Mesothelial cell of epicardium (in vitro differentiated cells): ENCODE results near the gene NFATC2. TPM values are rescaled to one million over a fixed set of nuclear protein-coding genes. Genes with fewer than 3 reads are reported as not detected.

Experiments used
- DNase-seq, 2 experiments: peaks; one replicate each; pipeline ENCODE4 v3.0.0; 2021; ENCODE audit warnings: low spot score in 2 of 2; ENCODE audit not compliant: unreplicated experiment in 2 of 2
- H3K27ac Mint-ChIP-seq: 2 replicates; pipeline ENCODE4 v1.8.0; 2021; ENCODE audit warnings: mixed read lengths
- H3K27me3 Mint-ChIP-seq: 2 replicates; pipeline ENCODE4 v1.8.0; 2021; ENCODE audit warnings: low read depth, mixed read lengths
- H3K36me3 Mint-ChIP-seq: 2 replicates; pipeline ENCODE4 v1.8.0; 2021; ENCODE audit warnings: mixed read lengths
- H3K4me1 Mint-ChIP-seq: 2 replicates; pipeline ENCODE4 v1.8.0; 2021; ENCODE audit warnings: mixed read lengths
- H3K4me3 Mint-ChIP-seq: 2 replicates; pipeline ENCODE4 v1.8.0; 2021; ENCODE audit warnings: mild to moderate bottlenecking, moderate library complexity, mixed read lengths
- H3K9me3 Mint-ChIP-seq: 2 replicates; pipeline ENCODE4 v1.8.0; 2021; ENCODE audit warnings: mixed read lengths
- CTCF ChIP-seq: fragments of 200-600 bp; sonication (generic); IDR thresholded peaks from one replicate; pipeline ENCODE4 v1.5.0; 2021; ENCODE audit warnings: antibody characterized with exemption; ENCODE audit not compliant: unreplicated experiment
- total RNA-seq: library from RNA; stranded (reverse); gene quantifications from 3 replicates; pipeline ENCODE4 v1.2.1, GENCODE V29; 2021

The NFATC2 gene
- total RNA-seq, 1 donor from 2014 or later, result 14.0 TPM

GRCh38 chr20:51516855-51517254, 25.7 kb downstream of the NFATC2 start:
- Mint-ChIP-seq H3K27me3 (no peaks in the 10 kb centered on the region), H3K27ac (no peak overlapping the region), H3K4me1 (peaks cover 12% of the 10 kb centered on the region), H3K9me3 (no peaks in the 10 kb centered on the region), H3K4me3 (no peak overlapping the region), H3K36me3 (peaks cover 34% of the 10 kb centered on the region)
- TF ChIP-seq CTCF, result no peak
- DNase-seq, result no peak

GRCh38 chr20:51514836-51515235, 27.7 kb downstream of the NFATC2 start:
- Mint-ChIP-seq H3K4me3 (no peak overlapping the region), H3K9me3 (no peaks in the 10 kb centered on the region), H3K27ac (no peak overlapping the region), H3K27me3 (no peaks in the 10 kb centered on the region), H3K4me1 (peaks cover 26% of the 10 kb centered on the region), H3K36me3 (peaks cover 34% of the 10 kb centered on the region)
- no peak for TF ChIP-seq CTCF
- no peak for DNase-seq

GRCh38 chr20:51514249-51514648, 28.3 kb downstream of the NFATC2 start:
- Mint-ChIP-seq H3K27me3 (no peaks in the 10 kb centered on the region), H3K4me1 (peaks cover 32% of the 10 kb centered on the region), H3K9me3 (no peaks in the 10 kb centered on the region), H3K4me3 (no peak overlapping the region), H3K36me3 (peaks cover 34% of the 10 kb centered on the region), H3K27ac (no peak overlapping the region)
- DNase-seq, result no peak
- TF ChIP-seq CTCF, result no peak

- no peaks in the 10 kb centered on the region for H3K27me3 Mint-ChIP-seq
- no peak for DNase-seq
- TF ChIP-seq CTCF, result no peak
- H3K36me3 Mint-ChIP-seq, result peaks cover 34% of the 10 kb centered on the region
- H3K4me1 Mint-ChIP-seq, result peaks cover 39% of the 10 kb centered on the region
- H3K27ac Mint-ChIP-seq, result no peak overlapping the region
- H3K9me3 Mint-ChIP-seq, result no peaks in the 10 kb centered on the region
- H3K4me3 Mint-ChIP-seq, result no peak overlapping the region
Observed at GRCh38 chr20:51513545-51513944, 29.0 kb downstream of the NFATC2 start.

GRCh38 chr20:51512645-51513044, 29.9 kb downstream of the NFATC2 start:
- peaks cover 27% of the 10 kb centered on the region for H3K36me3 Mint-ChIP-seq
- no peak overlapping the region for H3K4me3 Mint-ChIP-seq
- H3K27ac Mint-ChIP-seq, result peak overlapping the region; percentile 79
- no peak for TF ChIP-seq CTCF
- DNase-seq, result no peak
- H3K4me1 Mint-ChIP-seq, result peaks cover 48% of the 10 kb centered on the region
- H3K27me3 Mint-ChIP-seq, result no peaks in the 10 kb centered on the region
- no peaks in the 10 kb centered on the region for H3K9me3 Mint-ChIP-seq

GRCh38 chr20:51511861-51512619, 30.5 kb downstream of the NFATC2 start:
- TF ChIP-seq CTCF, result no peak
- Mint-ChIP-seq H3K9me3 (no peaks in the 10 kb centered on the region), H3K4me3 (no peak overlapping the region), H3K27me3 (no peaks in the 10 kb centered on the region), H3K36me3 (peaks cover 24% of the 10 kb centered on the region), H3K4me1 (peaks cover 54% of the 10 kb centered on the region), H3K27ac (peak overlapping the region; percentile 79)
- no peak for DNase-seq
